Lower leg skin (tissue), 4 donors: ENCODE results near the gene NEU1. TPM values are rescaled to one million over a fixed set of nuclear protein-coding genes. Genes with fewer than 3 reads are reported as not detected.

Source experiments
- DNase-seq, 2 donors: peaks; one replicate each; pipeline ENCODE4 v3.0.0-alpha.2; 2019; ENCODE audit warnings: low spot score in 2 of 2
- H3K4me3 ChIP-seq: fragments of 200-600 bp; sonication (generic); 2 replicates; pipeline ENCODE4 v1.5.1; 2017; ENCODE audit warnings: mild to moderate bottlenecking, low read depth; ENCODE audit not compliant: poor library complexity, severe bottlenecking
- CTCF ChIP-seq, 3 donors: fragments of 450-650 bp; IDR thresholded peaks; one replicate each; pipeline ENCODE4 v1.5.1; 2016; ENCODE audit warnings: antibody characterized with exemption in 3 of 3, mild to moderate bottlenecking in 3 of 3, moderate library complexity in 2 of 3
- POLR2A ChIP-seq, 2 donors: fragments of 450-650 bp; IDR thresholded peaks; one replicate each; pipeline ENCODE4 v1.6.1; 2016 to 2017; ENCODE audit warnings: antibody characterized with exemption in 2 of 2, mild to moderate bottlenecking in 1 of 2, moderate library complexity in 1 of 2
- WGBS, 2 donors: methylation state at CpG; one replicate each; pipeline ENCODE4 v1.1.5; 2018; 5-methylcytosine and 5-hydroxymethylcytosine counted together
- intact Hi-C: fragments of 100-400 bp; cut with DNase I; formaldehyde crosslinking; loops from one replicate; pipeline ENCODE4 v1.15.0; 2023; ENCODE audit warnings: low total_unique reads
- total RNA-seq, 4 donors: library from RNA; depleted of rRNA; stranded (reverse); fragments of >200 nt; gene quantifications; one replicate each; pipeline ENCODE4 v1.1.0, GENCODE V29; 2016

The NEU1 gene
- total RNA-seq, 4 donors from 2014 or later: 29.1 to 47.6 (median 39.6) TPM

GRCh38 chr6:31834367-31835250, 28.0 kb downstream of the NEU1 start:
- H3K4me3 ChIP-seq: peak overlapping the region; percentile 98
- WGBS, 2 donors: 0 to 1% methylated on average over 46 to 59 of the region's 59 CpGs
- TF ChIP-seq POLR2A (IDR thresholded peaks at IDR 0.05): peak in 1 of 2 donors; percentile 23
- TF ChIP-seq CTCF (IDR thresholded peaks at IDR 0.05): no peak
- DNase-seq: peak; percentile 80 to 96
- intact Hi-C loops: no loop called here

GRCh38 chr6:31831350-31832215, 31.0 kb downstream of the NEU1 start:
- 57 to 63% methylated on average over 15 of the region's 15 CpGs for WGBS, 2 donors

GRCh38 chr6:31830886-31831335, 31.7 kb downstream of the NEU1 start:
- intact Hi-C loops: no loop called here
- peak overlapping the region; percentile 36 for H3K4me3 ChIP-seq
- WGBS, 2 donors: 32 to 37% methylated on average over 6 of the region's 6 CpGs
- DNase-seq: no peak
- TF ChIP-seq POLR2A (IDR thresholded peaks at IDR 0.05) (no peak), CTCF (IDR thresholded peaks at IDR 0.05) (no peak)

More at GRCh38 chr6:31831350-31832215, 31.0 kb downstream of the NEU1 start:
- intact Hi-C loops: no loop called here
- no peak overlapping the region for H3K4me3 ChIP-seq
- no peak for DNase-seq
- no peak for TF ChIP-seq POLR2A (IDR thresholded peaks at IDR 0.05)
- no peak for TF ChIP-seq CTCF (IDR thresholded peaks at IDR 0.05)

DNA sequence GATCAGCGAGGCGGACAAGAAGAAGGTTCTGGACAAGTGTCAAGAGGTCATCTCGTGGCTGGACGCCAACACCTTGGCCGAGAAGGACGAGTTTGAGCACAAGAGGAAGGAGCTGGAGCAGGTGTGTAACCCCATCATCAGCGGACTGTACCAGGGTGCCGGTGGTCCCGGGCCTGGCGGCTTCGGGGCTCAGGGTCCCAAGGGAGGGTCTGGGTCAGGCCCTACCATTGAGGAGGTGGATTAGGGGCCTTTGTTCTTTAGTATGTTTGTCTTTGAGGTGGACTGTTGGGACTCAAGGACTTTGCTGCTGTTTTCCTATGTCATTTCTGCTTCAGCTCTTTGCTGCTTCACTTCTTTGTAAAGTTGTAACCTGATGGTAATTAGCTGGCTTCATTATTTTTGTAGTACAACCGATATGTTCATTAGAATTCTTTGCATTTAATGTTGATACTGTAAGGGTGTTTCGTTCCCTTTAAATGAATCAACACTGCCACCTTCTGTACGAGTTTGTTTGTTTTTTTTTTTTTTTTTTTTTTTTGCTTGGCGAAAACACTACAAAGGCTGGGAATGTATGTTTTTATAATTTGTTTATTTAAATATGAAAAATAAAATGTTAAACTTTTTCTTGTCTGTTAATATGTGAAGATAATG, 32.9 kb downstream of the NEU1 start:
- TF ChIP-seq POLR2A (IDR thresholded peaks at IDR 0.05) (no peak), CTCF (IDR thresholded peaks at IDR 0.05) (no peak)
- intact Hi-C loops: no loop called here
- 0% methylated on average over 13 of the region's 15 CpGs for WGBS, 2 donors
- no peak for DNase-seq
- peak overlapping the region; percentile 36 for H3K4me3 ChIP-seq

GRCh38 chr6:31827286-31828079, 35.1 kb downstream of the NEU1 start, which contains the start of gene HSPA1B:
Gene HSPA1B, plus strand, starts transcription at chr6:31827738. Its CDS starts 213 bp downstream, at chr6:31827951.
- peak within 1 kb of the TSS; percentile 39 for H3K4me3 ChIP-seq
- TF ChIP-seq POLR2A (IDR thresholded peaks at IDR 0.05) (peak; percentile 71 to 99), CTCF (IDR thresholded peaks at IDR 0.05) (no peak)
- intact Hi-C loops: no loop called here
- 0 to 1% methylated on average over 42 to 44 of the region's 56 CpGs for WGBS, 2 donors
- DNase-seq: peak; percentile 100
